Suprapubic skin (tissue), 4 donors: ENCODE results near the gene OR10A7. TPM values are rescaled to one million over a fixed set of nuclear protein-coding genes. Genes with fewer than 3 reads are reported as not detected.

ENCODE experiments used
- DNase-seq, 2 donors: peaks; one replicate each; pipeline ENCODE4 v3.0.0-alpha.2; 2019; ENCODE audit warnings: low spot score in 2 of 2
- H3K27ac ChIP-seq: fragments of 200-600 bp; sonication (generic); one replicate; pipeline ENCODE4 v1.5.1; 2019
- H3K27me3 ChIP-seq: fragments of 200-600 bp; sonication (generic); one replicate; pipeline ENCODE4 v1.5.1; 2019
- H3K36me3 ChIP-seq: fragments of 200-600 bp; sonication (generic); one replicate; pipeline ENCODE4 v1.5.1; 2019
- H3K4me1 ChIP-seq: fragments of 200-600 bp; sonication (generic); one replicate; pipeline ENCODE4 v1.5.1; 2019
- H3K4me3 ChIP-seq: fragments of 200-600 bp; sonication (generic); one replicate; pipeline ENCODE4 v1.5.1; 2019; ENCODE audit warnings: mild to moderate bottlenecking
- H3K9me3 ChIP-seq: fragments of 200-600 bp; sonication (generic); one replicate; pipeline ENCODE4 v1.5.1; 2019
- CTCF ChIP-seq, 2 donors: fragments of 200-600 bp in 1 of 2; fragments of 450-650 bp in 1 of 2; sonication (generic) in 1 of 2; IDR thresholded peaks; one replicate each; pipeline ENCODE4 v1.5.1; 2016 to 2019; ENCODE audit warnings: antibody characterized with exemption in 2 of 2, mild to moderate bottlenecking in 1 of 2, moderate library complexity in 1 of 2
- EP300 ChIP-seq: sonication (generic); formaldehyde crosslinking; IDR thresholded peaks from one replicate; pipeline ENCODE4 v1.6.1; 2017; ENCODE audit warnings: antibody characterized with exemption
- POLR2A ChIP-seq, 2 donors: fragments of 450-650 bp; IDR thresholded peaks; one replicate each; pipeline ENCODE4 v1.6.1; 2017; ENCODE audit warnings: antibody characterized with exemption in 2 of 2, mild to moderate bottlenecking in 2 of 2, moderate library complexity in 2 of 2
- POLR2AphosphoS5 ChIP-seq, 3 donors: sonication (generic); formaldehyde crosslinking; IDR thresholded peaks; one replicate each; pipeline ENCODE4 v1.6.1; 2017; ENCODE audit warnings: antibody characterized with exemption in 3 of 3
- WGBS: methylation state at CpG from one replicate; pipeline ENCODE4 v1.1.5; 2018; 5-methylcytosine and 5-hydroxymethylcytosine counted together
- total RNA-seq, 4 donors: library from RNA; depleted of rRNA; stranded (reverse); fragments of >200 nt; gene quantifications; one replicate each; pipeline ENCODE4 v1.1.0, GENCODE V29; 2016

The OR10A7 gene
- total RNA-seq, 4 donors from 2014 or later = not detected

GRCh38 chr12:55188974-55189556 is 31.8 kb upstream of the OR10A7 start:
- H3K4me1 ChIP-seq = no peaks in the 10 kb centered on the region
- no peak for DNase-seq
- H3K4me3 ChIP-seq = no peak overlapping the region
- H3K9me3 ChIP-seq = no peaks in the 10 kb centered on the region
- WGBS = under 1% methylated on average over 4 of the region's 4 CpGs
- TF ChIP-seq CTCF (IDR thresholded peaks at IDR 0.05) (peak; percentile 53 to 59), POLR2AphosphoS5 (IDR thresholded peaks at IDR 0.05) (no peak)
- H3K27ac ChIP-seq = no peak overlapping the region
- H3K36me3 ChIP-seq = no peaks in the 10 kb centered on the region
- H3K27me3 ChIP-seq = peaks cover 3% of the 10 kb centered on the region

- no peaks in the 10 kb centered on the region for H3K27me3 ChIP-seq
- H3K27ac ChIP-seq = no peak overlapping the region
- TF ChIP-seq EP300 (no peak), POLR2AphosphoS5 (IDR thresholded peaks at IDR 0.05) (no peak), CTCF (IDR thresholded peaks at IDR 0.05) (no peak), POLR2A (IDR thresholded peaks at IDR 0.05) (no peak)
- no peaks in the 10 kb centered on the region for H3K4me1 ChIP-seq
- H3K36me3 ChIP-seq = no peaks in the 10 kb centered on the region
- DNase-seq = no peak
- H3K4me3 ChIP-seq = no peak overlapping the region
- 82% methylated on average over 3 of the region's 3 CpGs for WGBS
- no peaks in the 10 kb centered on the region for H3K9me3 ChIP-seq
These were observed 26.4 kb upstream of the OR10A7 start for GRCh38 chr12:55194382-55194781.

GRCh38 chr12:55226523-55226922 is 5.7 kb downstream of the OR10A7 start:
- 66% methylated on average over 1 of the region's 1 CpG for WGBS
- no peak for TF ChIP-seq EP300
- no peak for TF ChIP-seq CTCF (IDR thresholded peaks at IDR 0.05)
- no peak for TF ChIP-seq POLR2AphosphoS5 (IDR thresholded peaks at IDR 0.05)
- no peak for TF ChIP-seq POLR2A (IDR thresholded peaks at IDR 0.05)
- no peak for DNase-seq
- Histone ChIP-seq H3K4me1 (no peaks in the 10 kb centered on the region), H3K4me3 (no peak overlapping the region), H3K27me3 (no peaks in the 10 kb centered on the region), H3K9me3 (no peaks in the 10 kb centered on the region), H3K36me3 (no peaks in the 10 kb centered on the region), H3K27ac (no peak overlapping the region)

- WGBS = 51% methylated on average over 3 of the region's 3 CpGs
- Histone ChIP-seq H3K9me3 (no peaks in the 10 kb centered on the region), H3K4me1 (no peaks in the 10 kb centered on the region), H3K36me3 (no peaks in the 10 kb centered on the region), H3K4me3 (no peak overlapping the region), H3K27ac (no peak overlapping the region), H3K27me3 (no peaks in the 10 kb centered on the region)
- DNase-seq = no peak
- TF ChIP-seq POLR2AphosphoS5 (IDR thresholded peaks at IDR 0.05) = no peak
- TF ChIP-seq POLR2A (IDR thresholded peaks at IDR 0.05) = no peak
- TF ChIP-seq EP300 = no peak
- no peak for TF ChIP-seq CTCF (IDR thresholded peaks at IDR 0.05)
These were observed 6.8 kb downstream of the OR10A7 start for GRCh38 chr12:55227643-55228042.

- H3K36me3 ChIP-seq = no peaks in the 10 kb centered on the region
- WGBS = 93% methylated on average over 3 of the region's 3 CpGs
- no peaks in the 10 kb centered on the region for H3K27me3 ChIP-seq
- DNase-seq = no peak
- H3K4me3 ChIP-seq = no peak within 1 kb of the TSS
- no peaks in the 10 kb centered on the region for H3K9me3 ChIP-seq
- no peaks in the 10 kb centered on the region for H3K4me1 ChIP-seq
- H3K27ac ChIP-seq = no peak within 1 kb of the TSS
- TF ChIP-seq POLR2A (IDR thresholded peaks at IDR 0.05) (no peak), EP300 (no peak), POLR2AphosphoS5 (IDR thresholded peaks at IDR 0.05) (no peak), CTCF (IDR thresholded peaks at IDR 0.05) (no peak)
These were observed 23.5 kb downstream of the OR10A7 start, which contains the start of gene OR6C74 for GRCh38 chr12:55244309-55244708. OR6C74 (plus strand) TSS chr12:55244609; CDS start chr12:55247288, 2,679 bp downstream.
